HepG2 (cell line): ENCODE data around the gene HNF1B. TPM values are rescaled to one million over a fixed set of nuclear protein-coding genes. Genes with fewer than 3 reads are reported as not detected.

Experiments
- ASH2L ChIP-seq: fragments of 300-600, 200-600 bp; sonication (generic); IDR thresholded peaks from 2 replicates; pipeline ENCODE4 v1.7.0; 2017; ENCODE audit warnings: low read depth, mild to moderate bottlenecking, moderate library complexity, mixed read lengths, low read length; ENCODE audit not compliant: insufficient read length
- BHLHE40 ChIP-seq: IDR thresholded peaks from 2 replicates; pipeline ENCODE4 v1.6.1; 2011; ENCODE audit warnings: low read length, improper control_type of control experiment
- KDM5A ChIP-seq: fragments of 200-600 bp; sonication (generic); IDR thresholded peaks from 2 replicates; pipeline ENCODE4 v1.7.0; 2018; ENCODE audit warnings: antibody characterized with exemption, mild to moderate bottlenecking, low read length, borderline replicate concordance
- TBX2 ChIP-seq: sonication (generic); formaldehyde crosslinking; IDR thresholded peaks from 2 replicates; pipeline ENCODE4 v1.5.0; 2020; ENCODE audit warnings: missing genetic modification reagents, mild to moderate bottlenecking, borderline replicate concordance
- YEATS2 ChIP-seq: sonication (generic); formaldehyde crosslinking; IDR thresholded peaks from 2 replicates; pipeline ENCODE4 v1.4.0; 2020; ENCODE audit warnings: missing genetic modification reagents, borderline replicate concordance
- ZBTB7A ChIP-seq: sonication (generic); formaldehyde crosslinking; IDR thresholded peaks from 2 replicates; pipeline ENCODE4 v1.8.0; 2022; ENCODE audit warnings: mild to moderate bottlenecking, missing genetic modification reagents
- ZNF430 ChIP-seq: sonication (generic); formaldehyde crosslinking; IDR thresholded peaks from 2 replicates; pipeline ENCODE4 v1.9.0; 2021; ENCODE audit warnings: mild to moderate bottlenecking, missing genetic modification reagents
- ZNF777 ChIP-seq: sonication (generic); formaldehyde crosslinking; IDR thresholded peaks from 2 replicates; pipeline ENCODE4 v1.4.0; 2020; ENCODE audit warnings: missing genetic modification reagents
- polyA plus RNA-seq, 8 experiments: library from polyadenylated mRNA; depleted of rRNA in 3 of 8; stranded (reverse) in 7 of 8; unstranded in 1 of 8; fragments of >200 nt; fragmentation: Illumina TruSeq in 4 of 8; extraction: Trizol in 4 of 8; gene quantifications; 2 replicates each; pipeline versions ENCODE4 v1.2.1 to v1.2.3, GENCODE V29; 2011 to 2016; ENCODE audit warnings: low read depth in 4 of 8, missing spikeins in 1 of 8, mixed read lengths in 1 of 8; ENCODE audit not compliant: insufficient read depth in 1 of 8
- total RNA-seq, 5 experiments: library from RNA; depleted of rRNA; stranded (reverse); fragments of >200 nt; fragmentation: Illumina TruSeq; extraction: Trizol; gene quantifications; 2 replicates each; pipeline ENCODE4 v1.2.3, GENCODE V29; 2016; ENCODE audit warnings: low read depth in 1 of 5
- TF ChIP-seq, protein P1 (sequence below): sonication (generic); formaldehyde crosslinking; conservative IDR thresholded peaks from 2 replicates; pipeline ENCODE4 v1.8.1; 2023; ENCODE audit warnings: missing genetic modification reagents
- TF ChIP-seq, protein P2 (sequence below): sonication (generic); formaldehyde crosslinking; IDR thresholded peaks from 2 replicates; pipeline ENCODE4 v1.8.1; 2023; ENCODE audit warnings: mild to moderate bottlenecking, missing genetic modification reagents, borderline replicate concordance
- TF ChIP-seq, protein P3 (sequence below): IDR thresholded peaks from 2 replicates; pipeline ENCODE4 v1.6.1; 2016; ENCODE audit warnings: missing compliant biosample characterization, missing genetic modification reagents, borderline replicate concordance
- TF ChIP-seq, protein P4 (sequence below): sonication (generic); formaldehyde crosslinking; IDR thresholded peaks from 2 replicates; pipeline ENCODE4 v1.8.0; 2023; ENCODE audit warnings: mild to moderate bottlenecking, missing genetic modification reagents
- TF ChIP-seq, protein P5 (sequence below): IDR thresholded peaks from 2 replicates; pipeline ENCODE4 v1.6.1; 2012; ENCODE audit warnings: inconsistent platforms
- TF ChIP-seq, protein P6 (sequence below): IDR thresholded peaks from 2 replicates; pipeline ENCODE4 v1.6.1; 2016; ENCODE audit warnings: mild to moderate bottlenecking
- TF ChIP-seq, protein P7 (sequence below): sonication (generic); formaldehyde crosslinking; IDR thresholded peaks from 2 replicates; pipeline ENCODE4 v1.4.0; 2020; ENCODE audit warnings: missing genetic modification reagents
- TF ChIP-seq, protein P8 (sequence below): sonication (generic); formaldehyde crosslinking; IDR thresholded peaks from 2 replicates; pipeline ENCODE4 v1.8.0; 2022; ENCODE audit warnings: missing genetic modification reagents, mild to moderate bottlenecking, inconsistent platforms, borderline replicate concordance

The HNF1B gene
- total and polyA plus RNA-seq, 2 of the 13 experiments (the other 11 are each of a cell fraction or from before 2014, with no cell fraction given), result 1.9 to 5.3 TPM

DNA sequence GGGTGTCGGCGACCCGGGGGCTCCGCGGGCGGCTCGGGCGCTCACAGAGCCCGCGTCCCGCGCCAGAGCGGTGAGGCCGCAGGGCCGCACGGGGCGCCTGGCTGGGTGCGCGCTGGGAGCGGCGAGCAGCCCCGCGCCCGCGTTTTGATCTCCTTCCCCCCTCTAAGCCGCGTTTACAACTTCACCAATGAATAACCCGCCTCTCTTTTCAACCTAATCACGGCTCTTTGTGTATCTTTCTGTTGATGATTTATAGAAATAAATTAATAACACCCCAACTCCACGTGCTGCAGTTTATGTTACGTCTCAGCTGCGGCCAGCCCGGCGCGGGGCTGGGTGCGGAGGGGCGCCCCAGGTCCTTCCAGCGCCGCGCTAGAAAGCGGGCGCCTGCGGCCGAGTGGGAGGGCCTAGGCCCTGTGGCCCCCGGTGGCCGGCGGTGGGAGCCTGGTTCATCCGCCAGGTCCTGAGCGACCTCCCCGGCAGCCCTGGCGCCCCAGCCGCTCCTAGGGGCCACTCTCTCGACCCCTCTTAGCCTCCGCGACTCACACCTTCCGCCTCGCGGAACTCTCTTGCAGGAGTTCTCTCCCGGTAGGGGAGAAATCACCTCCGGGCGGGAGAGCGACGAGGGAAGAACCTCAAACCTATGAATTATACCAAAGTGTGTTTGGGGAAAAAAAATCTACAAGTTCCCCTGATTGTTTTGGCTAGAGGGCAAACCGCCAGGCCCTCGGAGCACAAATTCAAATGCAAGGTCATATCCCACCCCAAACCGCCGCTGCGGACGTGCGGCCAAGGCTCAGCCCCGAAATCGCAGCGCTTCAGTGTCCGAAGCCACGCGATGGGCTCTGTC lies 1.9 kb downstream of the HNF1B start (continued):
- TF ChIP-seq, protein P1, sequence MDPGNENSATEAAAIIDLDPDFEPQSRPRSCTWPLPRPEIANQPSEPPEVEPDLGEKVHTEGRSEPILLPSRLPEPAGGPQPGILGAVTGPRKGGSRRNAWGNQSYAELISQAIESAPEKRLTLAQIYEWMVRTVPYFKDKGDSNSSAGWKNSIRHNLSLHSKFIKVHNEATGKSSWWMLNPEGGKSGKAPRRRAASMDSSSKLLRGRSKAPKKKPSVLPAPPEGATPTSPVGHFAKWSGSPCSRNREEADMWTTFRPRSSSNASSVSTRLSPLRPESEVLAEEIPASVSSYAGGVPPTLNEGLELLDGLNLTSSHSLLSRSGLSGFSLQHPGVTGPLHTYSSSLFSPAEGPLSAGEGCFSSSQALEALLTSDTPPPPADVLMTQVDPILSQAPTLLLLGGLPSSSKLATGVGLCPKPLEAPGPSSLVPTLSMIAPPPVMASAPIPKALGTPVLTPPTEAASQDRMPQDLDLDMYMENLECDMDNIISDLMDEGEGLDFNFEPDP, result no peak
- TF ChIP-seq TBX2 (CRISPR knock-in tag), result no peak
- no peak for TF ChIP-seq BHLHE40
- TF ChIP-seq, protein P2, sequence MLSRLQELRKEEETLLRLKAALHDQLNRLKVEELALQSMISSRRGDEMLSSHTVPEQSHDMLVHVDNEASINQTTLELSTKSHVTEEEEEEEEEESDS (CRISPR knock-in tag), result no peak
- TF ChIP-seq, protein P3, sequence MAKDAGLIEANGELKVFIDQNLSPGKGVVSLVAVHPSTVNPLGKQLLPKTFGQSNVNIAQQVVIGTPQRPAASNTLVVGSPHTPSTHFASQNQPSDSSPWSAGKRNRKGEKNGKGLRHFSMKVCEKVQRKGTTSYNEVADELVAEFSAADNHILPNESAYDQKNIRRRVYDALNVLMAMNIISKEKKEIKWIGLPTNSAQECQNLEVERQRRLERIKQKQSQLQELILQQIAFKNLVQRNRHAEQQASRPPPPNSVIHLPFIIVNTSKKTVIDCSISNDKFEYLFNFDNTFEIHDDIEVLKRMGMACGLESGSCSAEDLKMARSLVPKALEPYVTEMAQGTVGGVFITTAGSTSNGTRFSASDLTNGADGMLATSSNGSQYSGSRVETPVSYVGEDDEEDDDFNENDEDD, result peak; percentile 30; the same call in 1 of the 2 replicates
- TF ChIP-seq YEATS2, result peak; percentile 30; the same call in 1 of the 2 replicates
- TF ChIP-seq, protein P4, sequence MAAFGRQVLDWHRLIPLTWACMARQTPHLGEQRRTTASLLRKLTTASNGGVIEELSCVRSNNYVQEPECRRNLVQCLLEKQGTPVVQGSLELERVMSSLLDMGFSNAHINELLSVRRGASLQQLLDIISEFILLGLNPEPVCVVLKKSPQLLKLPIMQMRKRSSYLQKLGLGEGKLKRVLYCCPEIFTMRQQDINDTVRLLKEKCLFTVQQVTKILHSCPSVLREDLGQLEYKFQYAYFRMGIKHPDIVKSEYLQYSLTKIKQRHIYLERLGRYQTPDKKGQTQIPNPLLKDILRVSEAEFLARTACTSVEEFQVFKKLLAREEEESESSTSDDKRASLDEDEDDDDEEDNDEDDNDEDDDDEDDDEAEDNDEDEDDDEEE (CRISPR knock-in tag), result 0 out of 2 replicates have a peak, but pooled peaks have one; percentile 53
- TF ChIP-seq ZNF430 (CRISPR knock-in tag), result no peak
- TF ChIP-seq, protein P5, sequence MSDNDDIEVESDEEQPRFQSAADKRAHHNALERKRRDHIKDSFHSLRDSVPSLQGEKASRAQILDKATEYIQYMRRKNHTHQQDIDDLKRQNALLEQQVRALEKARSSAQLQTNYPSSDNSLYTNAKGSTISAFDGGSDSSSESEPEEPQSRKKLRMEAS, result peak; percentile 54; the same call in 1 of the 2 replicates
- TF ChIP-seq, protein P6, sequence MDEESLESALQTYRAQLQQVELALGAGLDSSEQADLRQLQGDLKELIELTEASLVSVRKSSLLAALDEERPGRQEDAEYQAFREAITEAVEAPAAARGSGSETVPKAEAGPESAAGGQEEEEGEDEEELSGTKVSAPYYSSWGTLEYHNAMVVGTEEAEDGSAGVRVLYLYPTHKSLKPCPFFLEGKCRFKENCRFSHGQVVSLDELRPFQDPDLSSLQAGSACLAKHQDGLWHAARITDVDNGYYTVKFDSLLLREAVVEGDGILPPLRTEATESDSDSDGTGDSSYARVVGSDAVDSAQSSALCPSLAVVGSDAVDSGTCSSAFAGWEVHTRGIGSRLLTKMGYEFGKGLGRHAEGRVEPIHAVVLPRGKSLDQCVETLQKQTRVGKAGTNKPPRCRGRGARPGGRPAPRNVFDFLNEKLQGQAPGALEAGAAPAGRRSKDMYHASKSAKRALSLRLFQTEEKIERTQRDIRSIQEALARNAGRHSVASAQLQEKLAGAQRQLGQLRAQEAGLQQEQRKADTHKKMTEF (CRISPR knock-in tag), result no peak; the same call in 1 of the 2 replicates
- 0 out of 2 replicates have a peak, but pooled peaks have one; percentile 28 for TF ChIP-seq KDM5A
- TF ChIP-seq ZBTB7A (CRISPR knock-in tag), result 0 out of 2 replicates have a peak, but pooled peaks have one; percentile 6
- peak; percentile 35; the same call in 1 of the 2 replicates for TF ChIP-seq ZNF777
- TF ChIP-seq, protein P7, sequence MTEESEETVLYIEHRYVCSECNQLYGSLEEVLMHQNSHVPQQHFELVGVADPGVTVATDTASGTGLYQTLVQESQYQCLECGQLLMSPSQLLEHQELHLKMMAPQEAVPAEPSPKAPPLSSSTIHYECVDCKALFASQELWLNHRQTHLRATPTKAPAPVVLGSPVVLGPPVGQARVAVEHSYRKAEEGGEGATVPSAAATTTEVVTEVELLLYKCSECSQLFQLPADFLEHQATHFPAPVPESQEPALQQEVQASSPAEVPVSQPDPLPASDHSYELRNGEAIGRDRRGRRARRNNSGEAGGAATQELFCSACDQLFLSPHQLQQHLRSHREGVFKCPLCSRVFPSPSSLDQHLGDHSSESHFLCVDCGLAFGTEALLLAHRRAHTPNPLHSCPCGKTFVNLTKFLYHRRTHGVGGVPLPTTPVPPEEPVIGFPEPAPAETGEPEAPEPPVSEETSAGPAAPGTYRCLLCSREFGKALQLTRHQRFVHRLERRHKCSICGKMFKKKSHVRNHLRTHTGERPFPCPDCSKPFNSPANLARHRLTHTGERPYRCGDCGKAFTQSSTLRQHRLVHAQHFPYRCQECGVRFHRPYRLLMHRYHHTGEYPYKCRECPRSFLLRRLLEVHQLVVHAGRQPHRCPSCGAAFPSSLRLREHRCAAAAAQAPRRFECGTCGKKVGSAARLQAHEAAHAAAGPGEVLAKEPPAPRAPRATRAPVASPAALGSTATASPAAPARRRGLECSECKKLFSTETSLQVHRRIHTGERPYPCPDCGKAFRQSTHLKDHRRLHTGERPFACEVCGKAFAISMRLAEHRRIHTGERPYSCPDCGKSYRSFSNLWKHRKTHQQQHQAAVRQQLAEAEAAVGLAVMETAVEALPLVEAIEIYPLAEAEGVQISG (CRISPR knock-in tag), result 0 out of 2 replicates have a peak, but pooled peaks have one; percentile 10
- peak; percentile 67 for TF ChIP-seq ASH2L
- TF ChIP-seq, protein P8, sequence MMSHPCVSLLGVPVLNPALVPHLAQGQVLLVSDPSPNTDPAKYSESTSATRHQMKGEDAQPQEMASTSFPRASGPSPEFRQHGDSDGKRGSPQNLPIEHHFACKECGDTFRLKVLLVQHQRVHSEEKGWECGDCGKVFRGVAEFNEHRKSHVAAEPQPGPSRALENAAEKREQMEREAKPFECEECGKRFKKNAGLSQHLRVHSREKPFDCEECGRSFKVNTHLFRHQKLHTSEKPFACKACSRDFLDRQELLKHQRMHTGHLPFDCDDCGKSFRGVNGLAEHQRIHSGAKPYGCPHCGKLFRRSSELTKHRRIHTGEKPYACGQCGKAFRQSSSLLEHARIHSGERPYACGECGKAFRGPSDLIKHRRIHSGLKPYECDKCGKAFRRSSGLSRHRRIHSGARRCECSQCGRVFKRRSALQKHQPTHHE (CRISPR knock-in tag), result 0 out of 2 replicates have a peak, but pooled peaks have one; percentile 34
